Neural crest cell (in vitro differentiated cells): ENCODE measurements around the gene SLC38A3. TPM values are rescaled to one million over a fixed set of nuclear protein-coding genes. Genes with fewer than 3 reads are reported as not detected.
"Not testable (repeated sequence)": the region's sequence is repeated elsewhere in the genome, so short reads cannot be mapped to it uniquely, and the experiment has no call there.

ENCODE experiments used
- DNase-seq: peaks from one replicate; pipeline ENCODE4 v3.0.0; 2021; ENCODE audit warnings: low read depth, mixed read lengths, low spot score
- H3K27ac Mint-ChIP-seq: one replicate; pipeline ENCODE4 v1.8.0; 2021; ENCODE audit warnings: mild to moderate bottlenecking, mixed read lengths; ENCODE audit not compliant: unreplicated experiment
- H3K27me3 Mint-ChIP-seq: 2 replicates; pipeline ENCODE4 v1.8.0; 2021; ENCODE audit warnings: low read depth, mild to moderate bottlenecking, mixed read lengths
- H3K36me3 Mint-ChIP-seq: 2 replicates; pipeline ENCODE4 v1.8.0; 2021; ENCODE audit warnings: low read depth, mild to moderate bottlenecking, mixed read lengths
- H3K4me1 Mint-ChIP-seq: 2 replicates; pipeline ENCODE4 v1.8.0; 2021; ENCODE audit warnings: mixed read lengths
- H3K4me3 Mint-ChIP-seq: one replicate; pipeline ENCODE4 v1.8.0; 2021; ENCODE audit warnings: mild to moderate bottlenecking, mixed read lengths
- H3K9me3 Mint-ChIP-seq: 2 replicates; pipeline ENCODE4 v1.8.0; 2021; ENCODE audit warnings: mixed read lengths
- CTCF ChIP-seq: fragments of 200-600 bp; sonication (generic); conservative IDR thresholded peaks from 2 replicates; pipeline ENCODE4 v1.5.0; 2021; ENCODE audit warnings: antibody characterized with exemption, mild to moderate bottlenecking
- total RNA-seq: library from RNA; stranded (reverse); gene quantifications from 2 replicates; pipeline ENCODE4 v1.2.1, GENCODE V29; 2021

SLC38A3 gene
- total RNA-seq, 1 donor from 2014 or later, result 2.7 TPM

- Mint-ChIP-seq H3K4me3 (peak overlapping the region; percentile 77), H3K36me3 (peaks cover 5% of the 10 kb centered on the region), H3K27ac (peak overlapping the region; percentile 81), H3K9me3 (no peaks in the 10 kb centered on the region), H3K4me1 (peaks cover 60% of the 10 kb centered on the region), H3K27me3 (no peaks in the 10 kb centered on the region)
- no peak for TF ChIP-seq CTCF
- no peak for DNase-seq
Observed at GRCh38 chr3:50259432-50260026, 54.5 kb downstream of the SLC38A3 start.

GRCh38 chr3:50260027-50260941, 55.2 kb downstream of the SLC38A3 start:
- Mint-ChIP-seq H3K27me3 (no peaks in the 10 kb centered on the region), H3K4me3 (peak overlapping the region; percentile 77), H3K36me3 (peaks cover 5% of the 10 kb centered on the region), H3K4me1 (peaks cover 64% of the 10 kb centered on the region), H3K27ac (peak overlapping the region; percentile 97), H3K9me3 (no peaks in the 10 kb centered on the region)
- peak; percentile 94 for DNase-seq
- TF ChIP-seq CTCF, result peak; percentile 99

- Mint-ChIP-seq H3K36me3 (peaks cover 5% of the 10 kb centered on the region), H3K27ac (peak overlapping the region; percentile 97), H3K9me3 (no peaks in the 10 kb centered on the region), H3K27me3 (peaks cover 3% of the 10 kb centered on the region), H3K4me1 (peaks cover 69% of the 10 kb centered on the region), H3K4me3 (peak overlapping the region; percentile 49)
- no peak for TF ChIP-seq CTCF
- no peak for DNase-seq
Observed at GRCh38 chr3:50260942-50261441, 55.9 kb downstream of the SLC38A3 start.

GRCh38 chr3:50261505-50261904, 56.4 kb downstream of the SLC38A3 start:
- TF ChIP-seq CTCF, result no peak
- Mint-ChIP-seq H3K9me3 (no peaks in the 10 kb centered on the region), H3K4me1 (peaks cover 69% of the 10 kb centered on the region), H3K27me3 (peaks cover 4% of the 10 kb centered on the region), H3K27ac (peak overlapping the region; percentile 97), H3K4me3 (peak overlapping the region; percentile 49), H3K36me3 (peaks cover 5% of the 10 kb centered on the region)
- no peak for DNase-seq

- H3K27me3 Mint-ChIP-seq, H3K9me3 Mint-ChIP-seq, H3K36me3 Mint-ChIP-seq, H3K27ac Mint-ChIP-seq, DNase-seq: not testable (repeated sequence)
- Mint-ChIP-seq H3K4me3 (peak overlapping the region; percentile 62), H3K4me1 (peaks cover 62% of the 10 kb centered on the region)
Observed at GRCh38 chr3:50262200-50262599, 57.1 kb downstream of the SLC38A3 start.
